GM19043 (cell line): Measurements from ENCODE around the gene EPB41L1.

ENCODE experiments used
- ATAC-seq: cut with Tn5 transposase; IDR thresholded peaks from one replicate; pipeline ENCODE4 v1.9.1; 2021; ENCODE audit warnings: low read depth; ENCODE audit not compliant: unreplicated experiment

Gene EPB41L1

DNA sequence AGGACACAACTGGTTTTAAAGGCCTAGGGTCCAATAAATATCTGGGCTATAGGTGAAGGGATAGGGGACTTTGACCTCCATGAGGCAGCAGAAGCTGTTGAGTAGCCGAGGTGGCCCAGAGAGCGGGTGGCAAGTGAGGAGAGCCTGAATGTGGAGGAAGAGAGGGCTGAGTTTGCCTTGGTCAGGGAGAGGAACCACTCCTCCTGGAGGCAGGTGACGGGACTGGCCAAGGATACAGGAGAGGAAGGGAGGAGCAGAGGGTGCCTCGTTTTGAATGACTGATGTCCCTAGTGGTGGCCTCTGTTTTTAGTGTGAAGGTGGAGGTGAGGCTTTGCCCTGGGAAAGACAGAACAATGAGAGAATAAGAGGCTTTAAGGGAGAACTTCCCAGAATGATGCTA lies 62.7 kb downstream of the EPB41L1 start:
- no peak for ATAC-seq

- ATAC-seq, result no peak
Observed at GRCh38 chr20:36218380-36219064, 64.0 kb downstream of the EPB41L1 start.

DNA sequence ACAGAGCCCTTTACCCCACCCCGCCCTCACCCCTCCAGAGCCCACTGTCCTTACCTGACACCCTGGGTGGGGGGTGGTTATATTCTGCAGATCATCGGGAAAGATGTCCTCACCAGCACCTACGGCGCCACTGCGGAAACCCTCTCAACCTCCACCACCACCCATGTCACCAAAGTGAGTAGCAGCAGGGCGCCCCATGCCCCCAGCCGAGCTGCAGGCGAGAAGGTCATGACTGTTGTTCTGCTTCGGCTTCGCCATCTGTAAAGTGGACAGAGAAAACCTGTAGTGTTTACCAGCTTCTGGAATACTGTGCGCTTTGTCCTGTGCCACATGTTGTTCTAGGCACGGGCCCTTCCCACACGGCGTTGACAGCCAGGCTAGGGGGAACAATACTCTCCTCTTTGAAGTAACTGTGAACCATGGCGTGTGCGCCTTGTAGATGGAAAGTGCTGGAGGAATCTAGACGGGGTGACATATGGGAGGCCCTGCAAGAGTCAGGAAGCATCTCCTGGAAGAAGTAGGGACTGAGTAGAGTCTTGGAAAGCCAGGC lies 65.2 kb downstream of the EPB41L1 start:
- ATAC-seq, result no peak

GRCh38 chr20:36225666-36226065 lies 71.1 kb downstream of the EPB41L1 start:
- ATAC-seq, result no peak

DNA sequence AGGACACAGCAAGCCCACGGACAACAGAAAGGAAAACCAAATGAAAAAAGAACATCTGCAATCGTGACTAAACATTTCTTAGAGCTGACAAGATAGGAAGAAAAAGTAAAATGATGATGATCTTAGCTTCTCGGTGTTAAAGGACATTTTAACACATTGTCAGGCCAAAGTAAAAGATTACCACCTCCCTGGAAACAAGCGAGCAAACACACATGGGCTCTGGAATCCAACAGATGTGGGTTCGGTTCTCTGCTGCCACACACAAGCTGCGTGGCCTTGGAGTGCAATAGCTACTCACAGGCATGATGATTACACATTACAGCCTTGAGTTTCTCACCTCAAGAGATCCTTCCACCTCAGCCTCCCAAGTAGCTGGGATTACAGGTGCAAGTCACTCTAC lies 74.2 kb downstream of the EPB41L1 start:
- ATAC-seq, result no peak

DNA sequence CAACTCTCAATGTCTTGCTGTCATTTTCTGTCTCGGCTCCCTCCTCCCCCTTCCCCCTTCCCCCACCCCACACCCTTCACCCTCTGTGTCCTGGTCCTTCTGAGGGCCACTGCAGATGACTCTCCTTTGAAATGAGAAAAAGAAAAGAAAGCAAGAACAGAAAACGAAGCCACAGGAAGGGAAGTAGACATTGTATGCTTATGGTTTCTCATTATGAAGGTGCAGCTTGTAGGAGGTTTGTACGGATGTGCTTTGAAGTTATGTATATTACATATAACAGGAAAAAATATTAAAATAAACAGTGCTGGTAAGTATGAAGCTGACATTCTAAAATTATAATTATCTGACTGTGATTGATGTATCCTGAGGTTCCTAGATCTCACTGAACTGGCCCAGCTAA lies 75.5 kb downstream of the EPB41L1 start:
- no peak for ATAC-seq

DNA sequence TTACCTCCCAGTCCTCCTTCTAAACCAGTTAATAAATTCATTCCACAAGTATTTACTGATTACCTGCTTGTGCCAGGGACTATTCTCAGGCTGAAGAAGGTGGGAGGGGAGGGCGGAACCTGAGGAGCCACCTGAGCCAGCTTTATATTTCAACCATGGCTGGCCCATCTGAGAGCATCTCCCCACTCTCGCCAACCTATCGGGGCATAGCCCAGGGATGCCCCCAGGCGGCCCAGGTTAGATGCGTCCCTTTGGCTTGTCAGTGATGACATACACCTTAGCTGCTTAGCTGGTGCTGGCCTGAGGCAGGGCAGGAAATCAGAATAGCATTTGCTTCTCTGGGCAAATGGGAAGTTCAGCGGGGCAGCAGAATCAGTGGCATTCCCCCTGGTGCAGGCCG lies 76.8 kb downstream of the EPB41L1 start:
- ATAC-seq, result no peak

GRCh38 chr20:36234771-36235320 lies 80.3 kb downstream of the EPB41L1 start:
- ATAC-seq, result no peak

DNA sequence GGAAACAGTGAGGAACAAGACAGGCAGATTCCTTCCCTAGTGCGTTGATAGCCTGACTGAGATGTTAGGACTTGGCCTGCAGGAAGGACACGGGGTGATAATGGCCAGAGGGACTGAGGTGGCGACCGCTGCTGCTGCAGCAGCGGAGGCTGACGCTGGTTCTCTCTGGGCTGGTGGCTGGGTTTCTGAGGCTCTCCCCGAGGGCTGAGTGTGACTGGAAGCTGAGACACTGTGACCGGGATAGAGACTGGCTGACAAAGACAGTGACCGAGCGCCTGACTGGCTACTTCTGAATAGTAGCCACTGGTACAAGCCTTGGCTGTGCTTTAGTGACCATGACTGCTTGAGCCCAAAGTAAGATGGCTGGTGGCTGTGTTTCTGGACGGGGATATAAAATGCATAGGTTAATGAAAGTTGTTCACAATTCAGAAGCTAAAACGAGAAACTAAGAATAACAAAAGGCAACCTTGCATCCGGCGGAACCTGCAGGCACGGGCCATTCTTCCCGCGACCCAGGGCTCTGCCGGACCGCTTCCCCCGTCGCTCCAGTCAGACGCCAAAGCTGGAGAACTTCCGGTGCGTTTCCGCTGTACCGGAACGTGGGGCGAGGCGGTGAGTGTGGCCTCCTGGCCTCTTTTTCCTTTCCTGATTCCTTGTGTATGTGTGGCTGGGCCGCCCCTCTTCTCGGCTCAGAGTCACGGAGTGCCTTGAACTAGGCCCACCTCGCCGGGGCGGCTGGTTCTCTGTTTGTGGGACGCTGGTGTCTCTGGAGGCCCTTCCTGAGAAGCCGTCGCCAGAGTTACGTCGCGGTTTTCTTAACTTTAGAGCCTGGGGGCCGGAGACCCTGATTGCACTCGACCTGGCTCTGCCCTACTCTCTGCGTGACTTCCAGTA lies 81.6 kb downstream of the EPB41L1 start, which contains the start of gene AAR2:
AAR2 (plus strand) TSS at position 587 of the 894 bp plus-strand sequence. CDS start 3,391 bp downstream, outside the sequence.
- no peak for ATAC-seq

- ATAC-seq, result no peak
Observed at GRCh38 chr20:36236786-36237121, 82.2 kb downstream of the EPB41L1 start.

DNA sequence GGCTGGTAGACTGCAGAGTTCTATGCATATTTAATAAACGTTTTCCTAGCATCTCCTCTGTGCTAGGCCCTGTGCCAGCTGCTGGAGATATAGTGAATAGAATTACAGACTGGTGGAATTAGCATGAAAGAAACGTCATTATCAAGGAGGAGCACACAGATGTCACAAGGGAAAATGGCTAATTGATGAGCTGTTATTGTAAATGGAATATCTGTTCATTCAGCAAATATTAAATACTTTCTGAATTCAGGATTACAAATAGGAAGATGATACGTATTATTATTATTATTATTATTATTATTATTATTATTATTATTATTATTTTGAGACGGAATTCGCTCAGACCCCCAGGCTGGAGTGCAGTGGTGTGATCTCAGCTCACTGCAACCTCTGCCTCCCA lies 82.9 kb downstream of the EPB41L1 start:
- ATAC-seq, result no peak

DNA sequence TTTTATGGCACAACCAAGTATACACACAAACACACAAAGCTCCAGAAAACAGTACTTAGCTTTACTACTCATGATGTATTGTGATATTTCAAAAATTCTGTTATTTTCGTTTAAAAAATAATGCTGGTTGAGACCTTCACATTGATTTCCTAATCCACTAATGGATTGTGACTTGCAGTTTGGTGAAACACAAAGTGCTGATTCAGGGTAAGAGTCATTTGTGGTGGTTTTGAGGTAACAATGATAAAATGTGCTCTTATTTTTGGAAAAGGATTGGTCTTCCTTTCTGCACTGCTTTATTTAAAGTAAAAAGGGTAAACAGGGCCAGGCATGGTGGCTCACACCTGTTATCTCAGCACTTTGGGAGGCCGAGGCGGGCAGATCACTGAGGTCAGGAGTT lies 83.6 kb downstream of the EPB41L1 start:
- no peak for ATAC-seq

DNA sequence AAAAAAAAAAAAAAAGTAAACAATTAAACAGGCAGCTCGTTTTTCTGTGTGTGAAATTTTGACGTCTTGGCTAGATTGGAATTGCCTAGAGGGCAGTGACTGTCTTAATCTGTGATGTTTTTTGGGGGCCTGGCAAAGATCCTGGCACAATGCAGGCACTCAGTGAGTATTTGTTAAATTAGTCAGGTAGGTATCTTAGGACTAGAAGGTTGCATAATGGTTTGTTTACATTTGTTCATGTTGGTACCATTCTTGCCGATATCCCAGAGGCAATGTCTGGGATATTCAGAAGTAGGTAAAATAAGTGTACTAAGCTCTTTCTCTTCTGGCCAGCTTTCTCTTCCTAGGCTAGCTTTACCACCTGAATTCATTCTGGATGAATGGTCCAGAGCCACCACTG lies 84.2 kb downstream of the EPB41L1 start:
- no peak for ATAC-seq

- no peak for ATAC-seq
Observed at GRCh38 chr20:36240076-36240475, 85.5 kb downstream of the EPB41L1 start.

DNA sequence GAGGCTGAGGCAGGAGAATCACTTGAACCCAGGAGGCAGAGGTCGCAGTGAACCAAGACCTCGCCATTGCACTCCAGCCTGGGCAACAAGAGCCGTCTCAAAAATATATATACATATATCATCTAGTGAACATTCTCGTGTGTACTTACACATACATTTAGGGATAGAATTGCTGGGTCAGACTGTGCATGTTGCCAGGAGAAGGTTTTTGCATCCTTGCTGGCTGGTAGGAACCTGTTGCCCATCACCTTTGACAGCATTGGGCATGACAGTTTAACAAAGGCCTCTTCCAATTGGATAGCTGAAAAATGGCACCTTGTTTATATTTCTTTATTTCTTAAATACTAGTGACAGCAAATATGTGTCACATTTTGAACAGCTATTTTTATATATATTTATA lies 87.1 kb downstream of the EPB41L1 start:
- ATAC-seq, result no peak

DNA sequence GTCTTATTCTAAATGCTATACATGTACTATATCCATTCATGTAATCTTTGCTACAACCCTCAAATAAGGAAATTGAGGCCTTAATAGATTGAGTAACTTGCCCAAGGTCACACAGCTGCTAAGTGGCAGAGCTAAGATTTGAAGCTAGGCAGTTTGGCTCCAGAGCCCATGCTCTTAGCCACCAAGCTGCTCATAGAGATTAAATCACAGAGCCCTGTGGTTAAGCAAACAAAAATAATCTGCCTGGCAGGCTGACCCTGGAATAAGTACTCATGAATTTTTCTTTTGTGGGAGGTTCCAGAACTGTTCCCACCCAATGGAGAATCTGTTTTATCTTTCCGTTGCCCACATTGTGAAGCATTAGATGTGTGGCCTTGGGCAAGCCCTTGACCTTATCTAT lies 89.2 kb downstream of the EPB41L1 start:
- no peak for ATAC-seq

- no peak for ATAC-seq
Observed at GRCh38 chr20:36246401-36246800, 91.9 kb downstream of the EPB41L1 start.

DNA sequence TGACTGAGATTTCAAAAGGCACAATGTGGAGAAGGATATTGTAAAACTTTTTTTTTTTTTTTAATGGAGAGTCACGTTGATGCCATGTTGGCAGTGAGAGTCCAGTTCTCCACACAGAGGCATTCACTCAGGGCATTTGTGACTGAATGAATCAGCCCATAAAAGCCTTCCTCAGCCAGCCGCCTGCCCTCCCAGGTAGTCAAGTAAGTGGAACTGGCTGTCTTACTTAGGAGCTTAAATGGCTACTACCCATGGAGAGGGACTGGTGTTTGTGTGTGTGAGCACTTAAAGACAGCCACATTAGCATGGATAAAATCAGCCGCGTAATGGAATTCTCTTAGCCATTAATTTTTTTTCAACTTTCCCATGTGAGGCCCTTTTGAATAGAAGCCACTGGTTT lies 94.3 kb downstream of the EPB41L1 start:
- ATAC-seq, result no peak

GRCh38 chr20:36249450-36249849 lies 94.9 kb downstream of the EPB41L1 start:
- ATAC-seq, result no peak

DNA sequence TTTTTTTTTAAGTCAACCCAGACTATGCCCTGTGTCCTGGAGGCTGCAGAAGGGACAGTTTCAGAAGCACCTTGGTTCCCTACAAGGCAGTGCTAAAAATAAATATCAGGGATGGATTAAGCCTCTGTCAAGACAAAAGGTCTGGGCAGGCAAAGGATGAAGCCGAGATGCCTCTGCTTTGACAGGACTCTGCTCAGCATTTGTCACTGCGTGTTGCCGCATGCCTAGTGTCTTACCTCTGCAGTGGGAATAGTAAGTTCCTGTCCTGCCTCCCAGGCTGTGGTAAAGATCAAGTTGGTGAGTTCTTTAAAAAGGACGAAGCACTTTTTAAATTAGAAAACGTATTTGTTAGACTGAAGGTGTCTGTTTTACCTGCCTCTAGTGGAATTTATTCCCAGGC lies 96.9 kb downstream of the EPB41L1 start:
- ATAC-seq, result no peak

- no peak for ATAC-seq
Observed at GRCh38 chr20:36252511-36252910, 98.0 kb downstream of the EPB41L1 start.
